Esophagus squamous epithelium (tissue), 4 donors: ENCODE data around the gene EHF.

Source experiments
- CTCF ChIP-seq, 6 experiments: fragments of 450-650 bp in 4 of 6; fragments of 200-600 bp in 2 of 6; sonication (generic) in 2 of 6; IDR thresholded peaks; one replicate each; pipeline ENCODE4 v1.5.1; 2016 to 2019; ENCODE audit warnings: antibody characterized with exemption in 6 of 6, mild to moderate bottlenecking in 4 of 6, moderate library complexity in 4 of 6
- POLR2A ChIP-seq, 4 donors: fragments of 450-650 bp; IDR thresholded peaks; one replicate each; pipeline ENCODE4 v1.6.1; 2017; ENCODE audit warnings: antibody characterized with exemption in 4 of 4, mild to moderate bottlenecking in 4 of 4, moderate library complexity in 3 of 4

- no peak for TF ChIP-seq CTCF (IDR thresholded peaks at IDR 0.05)
- TF ChIP-seq POLR2A (IDR thresholded peaks at IDR 0.05): no peak
Observed at GRCh38 chr11:34613552-34614056, 7.3 kb upstream of the EHF start.
